ENCODE results near the gene FAM234A.
A peak's percentile ranks its signal among the peaks of the same experiment; 100 is the strongest.

FAM234A gene

GRCh38 chr16:279531-279930 lies 44.9 kb downstream of the FAM234A start:
- no peaks in the 10 kb centered on the region for H3K9me3 ChIP-seq (ENCODE audit: control insufficient read depth in 5 of 5, low read length in 5 of 5)
- H3K9ac ChIP-seq (ENCODE audit: low read length in 5 of 5): no peak overlapping the region
- H3K4me3 ChIP-seq (ENCODE audit: low read depth in 1 of 5, low read length in 5 of 5): no peak overlapping the region
- no peaks in the 10 kb centered on the region for H3K36me3 ChIP-seq (ENCODE audit: control insufficient read depth in 5 of 5, insufficient read depth in 5 of 5, low read length in 5 of 5)
- H3K27me3 ChIP-seq (ENCODE audit: control insufficient read depth in 5 of 5, insufficient read depth in 4 of 5, low read length in 5 of 5): peaks cover 0 to 7% (median 3%) of the 10 kb centered on the region in 5 donors
- no peak overlapping the region for H3K27ac ChIP-seq (ENCODE audit: low read depth, low read length)
- H3K4me1 ChIP-seq (ENCODE audit: control insufficient read depth in 5 of 5, insufficient read depth in 5 of 5, low read length in 5 of 5): peaks cover 0 to 34% (median 32%) of the 10 kb centered on the region in 5 donors

- H3K27ac ChIP-seq (ENCODE audit: low read depth, low read length): no peak overlapping the region
- peak overlapping the region in 2 of 5 donors; percentile 33 to 40 for H3K4me3 ChIP-seq (ENCODE audit: low read depth in 1 of 5, low read length in 5 of 5)
- no peaks in the 10 kb centered on the region for H3K9me3 ChIP-seq (ENCODE audit: control insufficient read depth in 5 of 5, low read length in 5 of 5)
- H3K4me1 ChIP-seq (ENCODE audit: control insufficient read depth in 5 of 5, insufficient read depth in 5 of 5, low read length in 5 of 5): peaks cover 0 to 29% (median 27%) of the 10 kb centered on the region in 5 donors
- peaks cover 0 to 3% (median 0%) of the 10 kb centered on the region in 5 donors for H3K36me3 ChIP-seq (ENCODE audit: control insufficient read depth in 5 of 5, insufficient read depth in 5 of 5, low read length in 5 of 5)
- no peak overlapping the region for H3K9ac ChIP-seq (ENCODE audit: low read length in 5 of 5)
- H3K27me3 ChIP-seq (ENCODE audit: control insufficient read depth in 5 of 5, insufficient read depth in 4 of 5, low read length in 5 of 5): peaks cover 0 to 7% (median 3%) of the 10 kb centered on the region in 5 donors
Observed at GRCh38 chr16:280005-280460, 45.4 kb downstream of the FAM234A start.

GRCh38 chr16:280552-280951 lies 45.9 kb downstream of the FAM234A start, which contains the start of gene ARHGDIG:
ARHGDIG (plus strand) TSS chr16:280591; CDS start chr16:280681, 90 bp downstream.
- Histone ChIP-seq H3K27me3 (ENCODE audit: control insufficient read depth in 5 of 5, insufficient read depth in 4 of 5, low read length in 5 of 5) (peaks cover 0 to 5% (median 2%) of the 10 kb centered on the region in 5 donors), H3K27ac (ENCODE audit: low read depth, low read length) (no peak within 1 kb of the TSS)

GRCh38 chr16:280991-281659 lies 46.5 kb downstream of the FAM234A start:
- Histone ChIP-seq H3K4me1 (ENCODE audit: control insufficient read depth in 5 of 5, insufficient read depth in 5 of 5, low read length in 5 of 5) (peaks cover 0 to 23% (median 21%) of the 10 kb centered on the region in 5 donors), H3K27ac (ENCODE audit: low read depth, low read length) (no peak overlapping the region), H3K27me3 (ENCODE audit: control insufficient read depth in 5 of 5, insufficient read depth in 4 of 5, low read length in 5 of 5) (peaks cover 0 to 5% (median 2%) of the 10 kb centered on the region in 5 donors), H3K36me3 (ENCODE audit: control insufficient read depth in 5 of 5, insufficient read depth in 5 of 5, low read length in 5 of 5) (peaks cover 0 to 6% (median 0%) of the 10 kb centered on the region in 5 donors), H3K9me3 (ENCODE audit: control insufficient read depth in 5 of 5, low read length in 5 of 5) (no peaks in the 10 kb centered on the region), H3K4me3 (ENCODE audit: low read depth in 1 of 5, low read length in 5 of 5) (peak overlapping the region in 2 of 5 donors; percentile 1 to 54), H3K9ac (ENCODE audit: low read length in 5 of 5) (no peak overlapping the region)

More at GRCh38 chr16:280552-280951, 45.9 kb downstream of the FAM234A start, which contains the start of gene ARHGDIG:
- Histone ChIP-seq H3K36me3 (ENCODE audit: control insufficient read depth in 5 of 5, insufficient read depth in 5 of 5, low read length in 5 of 5) (peaks cover 0 to 6% (median 0%) of the 10 kb centered on the region in 5 donors), H3K9ac (ENCODE audit: low read length in 5 of 5) (no peak within 1 kb of the TSS), H3K4me3 (ENCODE audit: low read depth in 1 of 5, low read length in 5 of 5) (peak within 1 kb of the TSS in 2 of 5 donors; percentile 33 to 54), H3K4me1 (ENCODE audit: control insufficient read depth in 5 of 5, insufficient read depth in 5 of 5, low read length in 5 of 5) (peaks cover 0 to 26% (median 23%) of the 10 kb centered on the region in 5 donors), H3K9me3 (ENCODE audit: control insufficient read depth in 5 of 5, low read length in 5 of 5) (no peaks in the 10 kb centered on the region)

- Histone ChIP-seq H3K4me1 (ENCODE audit: control insufficient read depth in 5 of 5, insufficient read depth in 5 of 5, low read length in 5 of 5) (peaks cover 0 to 16% (median 15%) of the 10 kb centered on the region in 5 donors), H3K27ac (ENCODE audit: low read depth, low read length) (no peak overlapping the region), H3K9me3 (ENCODE audit: control insufficient read depth in 5 of 5, low read length in 5 of 5) (no peaks in the 10 kb centered on the region), H3K27me3 (ENCODE audit: control insufficient read depth in 5 of 5, insufficient read depth in 4 of 5, low read length in 5 of 5) (peaks cover 0 to 5% (median 2%) of the 10 kb centered on the region in 5 donors), H3K36me3 (ENCODE audit: control insufficient read depth in 5 of 5, insufficient read depth in 5 of 5, low read length in 5 of 5) (peaks cover 0 to 12% (median 4%) of the 10 kb centered on the region in 5 donors), H3K9ac (ENCODE audit: low read length in 5 of 5) (no peak overlapping the region), H3K4me3 (ENCODE audit: low read depth in 1 of 5, low read length in 5 of 5) (peak overlapping the region in 1 of 5 donors; percentile 1)
Observed at GRCh38 chr16:281660-282255, 47.1 kb downstream of the FAM234A start.

GRCh38 chr16:282491-282890 lies 47.9 kb downstream of the FAM234A start:
- Histone ChIP-seq H3K4me1 (ENCODE audit: control insufficient read depth in 5 of 5, insufficient read depth in 5 of 5, low read length in 5 of 5) (peaks cover 0 to 16% (median 15%) of the 10 kb centered on the region in 5 donors), H3K27ac (ENCODE audit: low read depth, low read length) (no peak overlapping the region), H3K9me3 (ENCODE audit: control insufficient read depth in 5 of 5, low read length in 5 of 5) (no peaks in the 10 kb centered on the region), H3K4me3 (ENCODE audit: low read depth in 1 of 5, low read length in 5 of 5) (no peak overlapping the region), H3K36me3 (ENCODE audit: control insufficient read depth in 5 of 5, insufficient read depth in 5 of 5, low read length in 5 of 5) (peaks cover 0 to 19% (median 5%) of the 10 kb centered on the region in 5 donors), H3K9ac (ENCODE audit: low read length in 5 of 5) (no peak overlapping the region), H3K27me3 (ENCODE audit: control insufficient read depth in 5 of 5, insufficient read depth in 4 of 5, low read length in 5 of 5) (peaks cover 0 to 5% (median 2%) of the 10 kb centered on the region in 5 donors)

GRCh38 chr16:283033-283805 lies 48.6 kb downstream of the FAM234A start, which contains the start of gene PDIA2:
PDIA2 (plus strand) TSS chr16:283164; CDS start chr16:283170, 6 bp downstream.
- peaks cover 0 to 16% (median 15%) of the 10 kb centered on the region in 5 donors for H3K4me1 ChIP-seq (ENCODE audit: control insufficient read depth in 5 of 5, insufficient read depth in 5 of 5, low read length in 5 of 5)
- H3K36me3 ChIP-seq (ENCODE audit: control insufficient read depth in 5 of 5, insufficient read depth in 5 of 5, low read length in 5 of 5): peaks cover 0 to 26% (median 13%) of the 10 kb centered on the region in 5 donors
- H3K9ac ChIP-seq (ENCODE audit: low read length in 5 of 5): no peak within 1 kb of the TSS

GRCh38 chr16:284204-285120 lies 49.8 kb downstream of the FAM234A start:
- Histone ChIP-seq H3K4me1 (ENCODE audit: control insufficient read depth in 5 of 5, insufficient read depth in 5 of 5, low read length in 5 of 5) (peaks cover 0 to 16% (median 15%) of the 10 kb centered on the region in 5 donors), H3K27ac (ENCODE audit: low read depth, low read length) (no peak overlapping the region), H3K9me3 (ENCODE audit: control insufficient read depth in 5 of 5, low read length in 5 of 5) (no peaks in the 10 kb centered on the region), H3K36me3 (ENCODE audit: control insufficient read depth in 5 of 5, insufficient read depth in 5 of 5, low read length in 5 of 5) (peaks cover 0 to 39% (median 23%) of the 10 kb centered on the region in 5 donors), H3K27me3 (ENCODE audit: control insufficient read depth in 5 of 5, insufficient read depth in 4 of 5, low read length in 5 of 5) (peaks cover 0 to 5% (median 2%) of the 10 kb centered on the region in 5 donors), H3K9ac (ENCODE audit: low read length in 5 of 5) (no peak overlapping the region), H3K4me3 (ENCODE audit: low read depth in 1 of 5, low read length in 5 of 5) (no peak overlapping the region)

More at GRCh38 chr16:283033-283805, 48.6 kb downstream of the FAM234A start, which contains the start of gene PDIA2:
- H3K9me3 ChIP-seq (ENCODE audit: control insufficient read depth in 5 of 5, low read length in 5 of 5): no peaks in the 10 kb centered on the region
- H3K4me3 ChIP-seq (ENCODE audit: low read depth in 1 of 5, low read length in 5 of 5): no peak within 1 kb of the TSS
- H3K27me3 ChIP-seq (ENCODE audit: control insufficient read depth in 5 of 5, insufficient read depth in 4 of 5, low read length in 5 of 5): peaks cover 0 to 5% (median 2%) of the 10 kb centered on the region in 5 donors
- no peak within 1 kb of the TSS for H3K27ac ChIP-seq (ENCODE audit: low read depth, low read length)
